ENCODE results near the gene PANX2.

DNA sequence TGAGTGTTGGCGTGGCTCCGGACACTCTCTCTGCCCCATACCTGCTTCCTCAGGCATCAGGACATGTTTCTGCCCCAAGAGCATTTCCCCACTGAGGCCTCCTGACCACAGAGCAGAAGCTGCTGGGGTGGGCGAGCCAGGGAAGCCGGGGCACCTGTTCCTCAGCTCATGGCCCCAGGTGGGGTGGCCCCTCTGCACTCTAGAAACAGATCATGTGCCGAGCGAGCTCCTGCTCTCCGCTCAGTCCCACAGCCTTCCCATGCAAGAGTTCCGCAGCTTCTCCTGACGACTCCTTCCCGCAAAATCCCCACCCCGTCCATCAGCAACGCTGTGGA is 22.4 kb upstream of the PANX2 start:
- no peak for TF ChIP-seq ZNF652 (CRISPR knock-in tag; IDR thresholded peaks at IDR 0.05; ENCODE audit: borderline replicate concordance, low read depth)
- TF ChIP-seq, protein P1, sequence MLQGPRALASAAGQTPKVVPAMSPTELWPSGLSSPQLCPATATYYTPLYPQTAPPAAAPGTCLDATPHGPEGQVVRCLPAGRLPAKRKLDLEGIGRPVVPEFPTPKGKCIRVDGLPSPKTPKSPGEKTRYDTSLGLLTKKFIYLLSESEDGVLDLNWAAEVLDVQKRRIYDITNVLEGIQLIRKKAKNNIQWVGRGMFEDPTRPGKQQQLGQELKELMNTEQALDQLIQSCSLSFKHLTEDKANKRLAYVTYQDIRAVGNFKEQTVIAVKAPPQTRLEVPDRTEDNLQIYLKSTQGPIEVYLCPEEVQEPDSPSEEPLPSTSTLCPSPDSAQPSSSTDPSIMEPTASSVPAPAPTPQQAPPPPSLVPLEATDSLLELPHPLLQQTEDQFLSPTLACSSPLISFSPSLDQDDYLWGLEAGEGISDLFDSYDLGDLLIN (CRISPR knock-in tag; IDR thresholded peaks at IDR 0.05; ENCODE audit: borderline replicate concordance): no peak
- TF ChIP-seq KLF6 (CRISPR knock-in tag; IDR thresholded peaks at IDR 0.05): no peak
- TF ChIP-seq ZC3H4 (CRISPR knock-in tag; IDR thresholded peaks at IDR 0.05; ENCODE audit: borderline replicate concordance): no peak

Data from HepG2 (cell line).